NCI-H1105 treated with DMSO at 0.1 percent for 48 hours (cell line): ENCODE results near the gene MAST4.
"Not testable (repeated sequence)": the region's sequence is repeated elsewhere in the genome, so short reads cannot be mapped to it uniquely, and the experiment has no call there.

Source experiments
- DNase-seq: peaks from one replicate; lab custom pipeline; 2025; lab: John Stamatoyannopoulos, UW

The MAST4 gene

GRCh38 chr5:66646570-66646969 lies 50.4 kb downstream of the MAST4 start:
- DNase-seq: no peak

GRCh38 chr5:66647146-66647856 lies 51.1 kb downstream of the MAST4 start:
- DNase-seq: no peak

- no peak for DNase-seq
Observed at GRCh38 chr5:66652818-66653217, 56.6 kb downstream of the MAST4 start.

GRCh38 chr5:66653325-66653724 lies 57.1 kb downstream of the MAST4 start:
- DNase-seq: no peak

GRCh38 chr5:66655395-66656324 lies 59.5 kb downstream of the MAST4 start:
- DNase-seq: no peak

GRCh38 chr5:66658516-66658915 lies 62.3 kb downstream of the MAST4 start:
- DNase-seq: no peak

GRCh38 chr5:66659780-66660179 lies 63.6 kb downstream of the MAST4 start:
- no peak for DNase-seq

- DNase-seq: no peak
Observed at GRCh38 chr5:66660396-66660795, 64.2 kb downstream of the MAST4 start.

- DNase-seq: no peak
Observed at GRCh38 chr5:66661149-66661548, 65.0 kb downstream of the MAST4 start.

- DNase-seq: peak; percentile 64
Observed at GRCh38 chr5:66666778-66667177, 70.6 kb downstream of the MAST4 start.

GRCh38 chr5:66669086-66669861 lies 73.1 kb downstream of the MAST4 start:
- DNase-seq: no peak

GRCh38 chr5:66669862-66670195 lies 73.6 kb downstream of the MAST4 start:
- DNase-seq: no peak

- no peak for DNase-seq
Observed at GRCh38 chr5:66671305-66671704, 75.1 kb downstream of the MAST4 start.

GRCh38 chr5:66674802-66675201 lies 78.6 kb downstream of the MAST4 start:
- no peak for DNase-seq

GRCh38 chr5:66675406-66675805 lies 79.2 kb downstream of the MAST4 start:
- no peak for DNase-seq

- no peak for DNase-seq
Observed at GRCh38 chr5:66680221-66680620, 84.0 kb downstream of the MAST4 start.

- no peak for DNase-seq
Observed at GRCh38 chr5:66680804-66681203, 84.6 kb downstream of the MAST4 start.

GRCh38 chr5:66684663-66685062 lies 88.5 kb downstream of the MAST4 start:
- no peak for DNase-seq

GRCh38 chr5:66689522-66690220 lies 93.5 kb downstream of the MAST4 start:
- no peak for DNase-seq

- DNase-seq: no peak
Observed at GRCh38 chr5:66694036-66694435, 97.8 kb downstream of the MAST4 start.

GRCh38 chr5:66695840-66696239 lies 99.6 kb downstream of the MAST4 start:
- not testable (repeated sequence) for DNase-seq
